PC-3 (cell line): Measurements from ENCODE around the gene PILRA.

Experiments used
- CTCF ChIP-seq: fragments of 300-600 bp; sonication (generic); conservative IDR thresholded peaks from 2 replicates; pipeline ENCODE4 v1.5.1; 2017; ENCODE audit warnings: antibody characterized with exemption, low read depth, mild to moderate bottlenecking, low read length
- EZH2 ChIP-seq: fragments of 300-600 bp; sonication (generic); IDR thresholded peaks from one replicate; pipeline ENCODE4 v1.6.1; 2017; ENCODE audit warnings: antibody characterized with exemption, mild to moderate bottlenecking, low read length; ENCODE audit not compliant: unreplicated experiment
- EZH2phosphoT487 ChIP-seq: fragments of 300-600 bp; sonication (generic); IDR thresholded peaks from 2 replicates; pipeline ENCODE4 v1.6.1; 2018; ENCODE audit warnings: mild to moderate bottlenecking, antibody characterized with exemption, low read length, borderline replicate concordance

- TF ChIP-seq CTCF (no peak), EZH2 (no peak), EZH2phosphoT487 (no peak)
These were observed 23.5 kb upstream of the PILRA start for GRCh38 chr7:100349757-100350156.
